ENCODE measurements around the gene SETDB2. TPM values are rescaled to one million over a fixed set of nuclear protein-coding genes. Genes with fewer than 3 reads are reported as not detected.

The SETDB2 gene
- total and polyA plus RNA-seq, 2 of the 13 experiments (the other 11 are each of a cell fraction or from before 2014, with no cell fraction given): 8.1 to 8.7 TPM

GRCh38 chr13:49443357-49443703 lies 744 bp upstream of the SETDB2 start (continued):
- TF ChIP-seq, protein P1, sequence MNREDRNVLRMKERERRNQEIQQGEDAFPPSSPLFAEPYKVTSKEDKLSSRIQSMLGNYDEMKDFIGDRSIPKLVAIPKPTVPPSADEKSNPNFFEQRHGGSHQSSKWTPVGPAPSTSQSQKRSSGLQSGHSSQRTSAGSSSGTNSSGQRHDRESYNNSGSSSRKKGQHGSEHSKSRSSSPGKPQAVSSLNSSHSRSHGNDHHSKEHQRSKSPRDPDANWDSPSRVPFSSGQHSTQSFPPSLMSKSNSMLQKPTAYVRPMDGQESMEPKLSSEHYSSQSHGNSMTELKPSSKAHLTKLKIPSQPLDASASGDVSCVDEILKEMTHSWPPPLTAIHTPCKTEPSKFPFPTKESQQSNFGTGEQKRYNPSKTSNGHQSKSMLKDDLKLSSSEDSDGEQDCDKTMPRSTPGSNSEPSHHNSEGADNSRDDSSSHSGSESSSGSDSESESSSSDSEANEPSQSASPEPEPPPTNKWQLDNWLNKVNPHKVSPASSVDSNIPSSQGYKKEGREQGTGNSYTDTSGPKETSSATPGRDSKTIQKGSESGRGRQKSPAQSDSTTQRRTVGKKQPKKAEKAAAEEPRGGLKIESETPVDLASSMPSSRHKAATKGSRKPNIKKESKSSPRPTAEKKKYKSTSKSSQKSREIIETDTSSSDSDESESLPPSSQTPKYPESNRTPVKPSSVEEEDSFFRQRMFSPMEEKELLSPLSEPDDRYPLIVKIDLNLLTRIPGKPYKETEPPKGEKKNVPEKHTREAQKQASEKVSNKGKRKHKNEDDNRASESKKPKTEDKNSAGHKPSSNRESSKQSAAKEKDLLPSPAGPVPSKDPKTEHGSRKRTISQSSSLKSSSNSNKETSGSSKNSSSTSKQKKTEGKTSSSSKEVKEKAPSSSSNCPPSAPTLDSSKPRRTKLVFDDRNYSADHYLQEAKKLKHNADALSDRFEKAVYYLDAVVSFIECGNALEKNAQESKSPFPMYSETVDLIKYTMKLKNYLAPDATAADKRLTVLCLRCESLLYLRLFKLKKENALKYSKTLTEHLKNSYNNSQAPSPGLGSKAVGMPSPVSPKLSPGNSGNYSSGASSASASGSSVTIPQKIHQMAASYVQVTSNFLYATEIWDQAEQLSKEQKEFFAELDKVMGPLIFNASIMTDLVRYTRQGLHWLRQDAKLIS (CRISPR knock-in tag; IDR thresholded peaks at IDR 0.05): no peak
- TF ChIP-seq, protein P2, sequence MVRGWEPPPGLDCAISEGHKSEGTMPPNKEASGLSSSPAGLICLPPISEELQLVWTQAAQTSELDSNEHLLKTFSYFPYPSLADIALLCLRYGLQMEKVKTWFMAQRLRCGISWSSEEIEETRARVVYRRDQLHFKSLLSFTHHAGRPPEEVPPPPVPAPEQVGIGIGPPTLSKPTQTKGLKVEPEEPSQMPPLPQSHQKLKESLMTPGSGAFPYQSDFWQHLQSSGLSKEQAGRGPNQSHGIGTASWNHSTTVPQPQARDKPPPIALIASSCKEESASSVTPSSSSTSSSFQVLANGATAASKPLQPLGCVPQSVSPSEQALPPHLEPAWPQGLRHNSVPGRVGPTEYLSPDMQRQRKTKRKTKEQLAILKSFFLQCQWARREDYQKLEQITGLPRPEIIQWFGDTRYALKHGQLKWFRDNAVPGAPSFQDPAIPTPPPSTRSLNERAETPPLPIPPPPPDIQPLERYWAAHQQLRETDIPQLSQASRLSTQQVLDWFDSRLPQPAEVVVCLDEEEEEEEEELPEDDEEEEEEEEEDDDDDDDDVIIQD (CRISPR knock-in tag; IDR thresholded peaks at IDR 0.05; ENCODE audit: low read depth): no peak
- TF ChIP-seq ZNF329 (CRISPR knock-in tag; IDR thresholded peaks at IDR 0.05; ENCODE audit: low read depth): no peak
- no peak for TF ChIP-seq ZNF746 (CRISPR knock-in tag; IDR thresholded peaks at IDR 0.05)
- no peak for TF ChIP-seq ZNF703 (CRISPR knock-in tag; IDR thresholded peaks at IDR 0.05; ENCODE audit: borderline replicate concordance)
- no peak for TF ChIP-seq HDAC1 (CRISPR knock-in tag; IDR thresholded peaks at IDR 0.05)
- no peak for TF ChIP-seq ZNF775 (CRISPR knock-in tag; IDR thresholded peaks at IDR 0.05; ENCODE audit: borderline replicate concordance)
- TF ChIP-seq POLR2G (IDR thresholded peaks at IDR 0.05; ENCODE audit: low read depth, low read length): peak; percentile 22; the same call in 1 of the 2 replicates
- TF ChIP-seq ZNF687 (CRISPR knock-in tag; IDR thresholded peaks at IDR 0.05): no peak
- no peak for TF ChIP-seq NFE2L2 (IDR thresholded peaks at IDR 0.05; ENCODE audit: low read length)
